ENCODE measurements around the gene ZNF786. TPM values are rescaled to one million over a fixed set of nuclear protein-coding genes. Genes with fewer than 3 reads are reported as not detected.
"Not testable (repeated sequence)": the region's sequence is repeated elsewhere in the genome, so short reads cannot be mapped to it uniquely, and the experiment has no call there.

The ZNF786 gene
- total and polyA plus RNA-seq, 4 donors, result 2.0 to 5.9 (median 4.4) TPM

DNA sequence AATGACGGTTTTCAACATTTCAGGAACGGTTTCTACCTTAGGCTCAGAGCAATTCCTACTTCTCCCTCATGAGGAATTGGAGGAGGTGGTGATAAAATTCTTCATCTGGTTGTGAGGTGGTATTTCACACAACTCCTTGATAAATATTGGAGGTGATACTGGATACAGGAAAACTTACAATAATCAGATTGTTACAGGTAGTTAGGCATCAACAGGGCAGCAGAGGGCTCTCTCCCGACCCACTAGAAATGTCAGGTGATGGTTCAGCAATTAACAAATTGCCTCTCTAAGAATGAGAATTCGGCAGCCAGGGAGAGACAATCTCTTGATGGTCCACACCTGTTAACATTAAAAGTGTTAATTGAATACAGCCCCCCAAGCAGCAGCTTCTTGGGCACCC, 22.6 kb downstream of the ZNF786 start:
- no peaks in the 10 kb centered on the region for H3K9me3 ChIP-seq (ENCODE audit: control insufficient read depth in 4 of 4, insufficient read depth in 3 of 4, low read length in 3 of 4)
- no peak overlapping the region for H3K27ac ChIP-seq (ENCODE audit: low read depth in 1 of 2, low read length in 1 of 2)
- H3K9ac ChIP-seq (ENCODE audit: insufficient read depth in 1 of 2, low read length in 2 of 2), result no peak overlapping the region
- ATAC-seq (ENCODE audit: insufficient read depth, low FRiP score), result no peak
- no peaks in the 10 kb centered on the region for H3K4me1 ChIP-seq (ENCODE audit: control insufficient read depth in 5 of 5, insufficient read depth in 5 of 5, low read length in 5 of 5)
- no peak overlapping the region for H3K4me3 ChIP-seq
- no peak for DNase-seq
- H3K27me3 ChIP-seq (ENCODE audit: control insufficient read depth in 3 of 3, insufficient read depth in 3 of 3, low read length in 2 of 3), result no peaks in the 10 kb centered on the region
- H3K36me3 ChIP-seq (ENCODE audit: control insufficient read depth in 4 of 4, insufficient read depth in 4 of 4, low read length in 4 of 4), result peaks cover 0 to 27% (median 3%) of the 10 kb centered on the region in 4 donors
- TF ChIP-seq, protein P1, sequence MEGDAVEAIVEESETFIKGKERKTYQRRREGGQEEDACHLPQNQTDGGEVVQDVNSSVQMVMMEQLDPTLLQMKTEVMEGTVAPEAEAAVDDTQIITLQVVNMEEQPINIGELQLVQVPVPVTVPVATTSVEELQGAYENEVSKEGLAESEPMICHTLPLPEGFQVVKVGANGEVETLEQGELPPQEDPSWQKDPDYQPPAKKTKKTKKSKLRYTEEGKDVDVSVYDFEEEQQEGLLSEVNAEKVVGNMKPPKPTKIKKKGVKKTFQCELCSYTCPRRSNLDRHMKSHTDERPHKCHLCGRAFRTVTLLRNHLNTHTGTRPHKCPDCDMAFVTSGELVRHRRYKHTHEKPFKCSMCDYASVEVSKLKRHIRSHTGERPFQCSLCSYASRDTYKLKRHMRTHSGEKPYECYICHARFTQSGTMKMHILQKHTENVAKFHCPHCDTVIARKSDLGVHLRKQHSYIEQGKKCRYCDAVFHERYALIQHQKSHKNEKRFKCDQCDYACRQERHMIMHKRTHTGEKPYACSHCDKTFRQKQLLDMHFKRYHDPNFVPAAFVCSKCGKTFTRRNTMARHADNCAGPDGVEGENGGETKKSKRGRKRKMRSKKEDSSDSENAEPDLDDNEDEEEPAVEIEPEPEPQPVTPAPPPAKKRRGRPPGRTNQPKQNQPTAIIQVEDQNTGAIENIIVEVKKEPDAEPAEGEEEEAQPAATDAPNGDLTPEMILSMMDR (IDR thresholded peaks at IDR 0.05; ENCODE audit: control extremely low read depth, extremely low read depth), result no peak
- 70 to 80% methylated on average over 4 of the region's 4 CpGs for WGBS, 2 donors

DNA sequence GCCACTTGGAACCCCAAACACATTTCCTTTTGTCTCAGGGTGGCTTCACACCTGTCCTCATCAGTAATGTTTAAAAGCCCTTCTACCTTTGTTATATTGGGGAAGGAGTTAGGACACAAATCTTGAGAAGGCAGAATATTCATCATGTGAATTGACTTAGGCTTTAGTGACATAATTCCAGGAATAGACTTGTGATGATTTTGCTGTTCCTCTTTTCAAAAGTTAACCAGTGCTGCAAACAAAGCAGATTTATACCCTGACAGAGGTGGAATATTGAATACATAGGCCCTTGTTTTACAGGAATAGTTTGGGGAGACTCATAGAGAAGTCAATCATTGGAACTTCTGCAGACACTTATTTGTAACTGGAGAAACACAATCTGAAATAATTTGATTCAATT, 27.0 kb downstream of the ZNF786 start:
- TF ChIP-seq, protein P1 (IDR thresholded peaks at IDR 0.05; ENCODE audit: control extremely low read depth, extremely low read depth), result no peak
- DNase-seq, result no peak

DNA sequence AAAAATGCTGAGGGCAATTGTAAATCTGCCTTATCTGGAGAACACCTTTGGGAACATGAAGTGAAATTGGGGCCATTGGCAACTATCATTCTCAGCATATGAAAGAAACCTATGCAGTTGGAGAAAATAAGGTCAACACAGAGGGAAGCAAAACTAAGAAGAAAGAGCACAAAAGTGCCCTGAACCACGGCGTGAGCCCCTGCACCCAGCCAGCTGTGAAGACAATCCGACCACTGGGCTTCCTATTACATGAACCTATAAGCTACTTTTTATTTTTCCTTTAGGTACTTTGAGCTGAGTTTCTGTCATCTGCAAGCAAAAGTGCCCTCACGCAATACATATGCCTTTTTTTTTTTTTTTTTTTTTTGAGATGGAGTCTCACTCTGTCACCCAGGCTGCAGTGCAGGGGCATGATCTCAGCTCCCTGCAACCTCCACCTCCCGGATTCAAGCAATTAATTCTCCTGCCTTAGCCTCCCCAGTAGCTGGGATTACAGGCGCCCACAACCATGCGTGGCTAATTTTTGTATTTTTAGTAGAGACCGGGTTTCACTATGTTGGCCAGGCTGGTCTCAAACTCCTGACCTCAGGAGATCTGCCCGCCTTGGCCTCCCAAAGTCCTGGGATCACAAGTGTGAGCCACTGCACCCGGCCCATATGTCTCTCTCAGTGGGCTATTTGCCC, 28.2 kb downstream of the ZNF786 start:
- WGBS, 2 donors, result 84 to 94% methylated on average over 10 of the region's 10 CpGs
- not testable (repeated sequence) for ATAC-seq (ENCODE audit: insufficient read depth, low FRiP score); H3K36me3 ChIP-seq (ENCODE audit: control insufficient read depth in 4 of 4, insufficient read depth in 4 of 4, low read length in 4 of 4)

More for the DNA sequence above, 27.0 kb downstream of the ZNF786 start:
- no peaks in the 10 kb centered on the region for H3K9me3 ChIP-seq (ENCODE audit: control insufficient read depth in 4 of 4, insufficient read depth in 3 of 4, low read length in 3 of 4)
- no peaks in the 10 kb centered on the region for H3K4me1 ChIP-seq (ENCODE audit: control insufficient read depth in 5 of 5, insufficient read depth in 5 of 5, low read length in 5 of 5)
- H3K36me3 ChIP-seq (ENCODE audit: control insufficient read depth in 4 of 4, insufficient read depth in 4 of 4, low read length in 4 of 4), result no peaks in the 10 kb centered on the region
- H3K4me3 ChIP-seq, result no peak overlapping the region
- H3K9ac ChIP-seq (ENCODE audit: insufficient read depth in 1 of 2, low read length in 2 of 2), result no peak overlapping the region
- no peak overlapping the region for H3K27ac ChIP-seq (ENCODE audit: low read depth in 1 of 2, low read length in 1 of 2)
- H3K27me3 ChIP-seq (ENCODE audit: control insufficient read depth in 3 of 3, insufficient read depth in 3 of 3, low read length in 2 of 3), result no peaks in the 10 kb centered on the region
- no peak for ATAC-seq (ENCODE audit: insufficient read depth, low FRiP score)

GRCh38 chr7:149060156-149060555, 30.4 kb downstream of the ZNF786 start:
- no peak overlapping the region for H3K9ac ChIP-seq (ENCODE audit: insufficient read depth in 1 of 2, low read length in 2 of 2)
- no peak overlapping the region for H3K27ac ChIP-seq (ENCODE audit: low read depth in 1 of 2, low read length in 1 of 2)
- H3K4me1 ChIP-seq (ENCODE audit: control insufficient read depth in 5 of 5, insufficient read depth in 5 of 5, low read length in 5 of 5), result no peaks in the 10 kb centered on the region
- no peaks in the 10 kb centered on the region for H3K9me3 ChIP-seq (ENCODE audit: control insufficient read depth in 4 of 4, insufficient read depth in 3 of 4, low read length in 3 of 4)
- no peak overlapping the region for H3K4me3 ChIP-seq
- WGBS, 2 donors, result 48 to 61% methylated on average over 1 of the region's 1 CpG
- DNase-seq (peak in 2 of 3 donors; percentile 55 to 68), ATAC-seq (ENCODE audit: insufficient read depth, low FRiP score) (no peak)
- TF ChIP-seq, protein P1 (IDR thresholded peaks at IDR 0.05; ENCODE audit: control extremely low read depth, extremely low read depth), result no peak
- H3K27me3 ChIP-seq (ENCODE audit: control insufficient read depth in 3 of 3, insufficient read depth in 3 of 3, low read length in 2 of 3), result no peaks in the 10 kb centered on the region
- H3K36me3 ChIP-seq (ENCODE audit: control insufficient read depth in 4 of 4, insufficient read depth in 4 of 4, low read length in 4 of 4), result no peaks in the 10 kb centered on the region

More for the DNA sequence above, 28.2 kb downstream of the ZNF786 start:
- not testable (repeated sequence) for H3K4me1 ChIP-seq (ENCODE audit: control insufficient read depth in 5 of 5, insufficient read depth in 5 of 5, low read length in 5 of 5); DNase-seq; H3K27ac ChIP-seq (ENCODE audit: low read depth in 1 of 2, low read length in 1 of 2); H3K27me3 ChIP-seq (ENCODE audit: control insufficient read depth in 3 of 3, insufficient read depth in 3 of 3, low read length in 2 of 3); H3K4me3 ChIP-seq; H3K9me3 ChIP-seq (ENCODE audit: control insufficient read depth in 4 of 4, insufficient read depth in 3 of 4, low read length in 3 of 4); H3K9ac ChIP-seq (ENCODE audit: insufficient read depth in 1 of 2, low read length in 2 of 2)

Data from lung (tissue), 12 donors.